Stimulated activated CD4-positive, alpha-beta T cell treated with anti-CD3 and anti-CD28 coated beads, Interleukin-2, amount 100 ng/mL, for 4 hours (primary cell): ENCODE data around the gene DLX2.

Experiments
- DNase-seq: peaks from one replicate; pipeline ENCODE4 v3.0.0-alpha.2; 2020; ENCODE audit warnings: low read depth

The DLX2 gene

DNA sequence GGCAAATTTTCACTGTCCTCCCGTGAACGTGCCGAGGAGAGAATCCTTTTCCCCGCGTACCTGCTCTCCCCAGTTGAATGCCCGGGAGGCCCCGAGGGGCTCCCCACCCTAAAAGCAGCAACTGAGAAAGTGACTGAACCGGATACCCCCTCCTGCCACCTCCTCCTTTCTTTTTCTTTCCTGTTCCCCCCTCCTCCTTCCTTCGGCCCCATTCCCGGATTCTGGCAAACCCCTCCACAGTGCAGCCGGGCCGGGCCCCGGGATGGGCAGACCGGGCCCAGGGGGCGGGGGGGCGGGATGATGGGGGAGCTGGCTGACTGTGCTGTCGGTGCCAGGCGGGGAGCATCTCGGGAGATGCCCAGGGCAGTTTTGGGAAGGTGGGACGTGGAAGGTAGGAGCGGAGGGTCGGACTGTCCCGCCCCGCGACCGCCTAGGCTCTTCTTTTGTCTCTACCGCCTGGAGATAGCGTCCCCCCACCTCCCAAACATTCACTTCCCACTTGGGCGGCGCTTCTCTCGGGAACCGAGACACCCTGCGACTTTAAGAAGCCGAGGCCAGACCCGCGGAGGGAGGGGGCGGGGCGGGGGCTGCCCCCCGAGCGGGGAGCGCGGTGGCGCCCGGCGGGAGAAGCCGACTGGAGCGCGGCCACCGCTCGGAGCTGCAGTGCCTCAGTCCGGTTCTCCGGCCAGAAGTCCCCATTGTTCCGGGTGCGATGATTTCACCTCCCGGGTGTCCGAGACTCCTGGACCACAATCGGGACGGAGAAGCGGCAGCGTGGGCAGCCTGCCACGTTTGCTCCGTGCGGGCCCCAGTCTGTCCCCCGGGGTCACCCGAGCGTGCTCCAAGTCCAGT, 8.2 kb downstream of the DLX2 start:
- no peak for DNase-seq

DNA sequence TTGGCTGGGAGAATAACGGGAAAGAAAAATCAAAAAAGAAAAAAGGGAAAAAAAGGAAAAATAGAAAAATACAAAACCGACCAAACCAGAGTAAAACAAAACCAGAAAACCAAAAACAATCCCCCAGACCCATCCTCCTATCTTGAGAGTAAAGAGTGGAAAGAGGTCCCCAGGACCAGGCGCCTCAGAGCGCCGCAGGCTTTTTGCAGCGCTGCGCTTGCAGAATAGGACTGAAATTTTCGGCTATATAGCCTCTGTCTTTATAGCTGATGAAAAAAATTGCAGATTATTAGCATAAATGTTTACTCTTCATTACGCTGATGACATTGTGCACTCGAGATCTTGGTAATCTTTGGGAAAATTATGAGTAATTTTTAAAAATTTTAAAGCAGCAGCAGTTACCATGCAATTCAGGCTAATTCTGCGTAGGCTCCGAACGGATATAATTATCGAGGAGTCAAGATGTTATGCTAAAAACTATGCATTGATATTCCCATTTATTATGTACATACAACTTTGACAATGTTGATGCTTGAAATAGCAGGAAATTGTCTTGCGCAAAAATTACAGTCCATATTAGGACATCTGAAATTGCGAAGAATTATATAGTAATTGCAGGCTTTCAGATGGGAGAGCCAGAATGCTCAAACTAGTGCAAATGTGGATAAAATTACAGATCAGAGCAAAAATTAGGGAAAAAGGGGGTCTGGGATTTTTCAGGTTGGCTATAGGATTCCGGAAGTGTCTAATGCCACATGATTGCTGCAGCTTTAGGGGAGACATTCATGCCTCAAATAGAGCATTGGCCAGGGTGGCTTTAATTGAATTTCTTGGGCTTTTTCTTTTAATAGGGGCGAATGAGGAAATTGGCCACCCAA, 9.0 kb downstream of the DLX2 start:
- DNase-seq: no peak

GRCh38 chr2:172092716-172093415, 9.8 kb downstream of the DLX2 start:
- no peak for DNase-seq

DNA sequence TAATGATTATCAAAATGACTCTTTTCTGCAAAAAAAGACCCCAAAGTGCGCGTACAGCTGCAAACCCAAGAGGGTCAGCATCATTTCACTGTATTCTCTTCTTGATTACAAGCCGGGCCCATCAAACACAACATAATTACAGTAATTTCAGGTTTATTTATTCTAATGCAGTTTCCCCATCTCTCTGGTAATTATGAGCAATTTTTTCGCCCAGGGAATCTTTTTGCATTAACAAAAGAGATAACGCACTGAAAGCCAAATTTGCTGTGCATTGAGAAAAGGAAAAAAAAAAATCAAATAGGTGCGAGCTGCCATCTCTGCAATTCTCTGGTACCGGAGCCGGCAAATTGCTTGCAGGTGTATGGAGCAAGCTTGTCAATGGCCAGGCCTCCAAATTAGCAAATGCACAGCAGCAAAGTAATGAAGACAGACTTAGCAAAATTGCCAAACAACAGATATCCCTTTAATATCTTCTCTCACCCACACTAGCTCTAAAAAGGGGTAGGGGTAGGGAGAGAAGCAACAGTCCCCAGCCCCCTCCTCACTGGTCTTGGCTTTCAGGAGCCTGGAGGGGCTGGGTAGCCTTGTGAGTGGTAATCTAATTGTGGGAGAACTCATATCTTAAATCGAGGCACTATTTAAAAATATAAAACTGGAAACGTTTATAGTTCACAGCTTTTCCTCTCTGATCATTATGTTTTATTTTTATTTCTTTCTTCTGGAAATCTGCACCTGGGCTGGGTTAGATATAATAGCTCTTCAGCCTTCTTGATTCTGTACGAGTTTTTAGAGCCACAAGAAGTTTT, 10.7 kb downstream of the DLX2 start:
- no peak for DNase-seq

DNA sequence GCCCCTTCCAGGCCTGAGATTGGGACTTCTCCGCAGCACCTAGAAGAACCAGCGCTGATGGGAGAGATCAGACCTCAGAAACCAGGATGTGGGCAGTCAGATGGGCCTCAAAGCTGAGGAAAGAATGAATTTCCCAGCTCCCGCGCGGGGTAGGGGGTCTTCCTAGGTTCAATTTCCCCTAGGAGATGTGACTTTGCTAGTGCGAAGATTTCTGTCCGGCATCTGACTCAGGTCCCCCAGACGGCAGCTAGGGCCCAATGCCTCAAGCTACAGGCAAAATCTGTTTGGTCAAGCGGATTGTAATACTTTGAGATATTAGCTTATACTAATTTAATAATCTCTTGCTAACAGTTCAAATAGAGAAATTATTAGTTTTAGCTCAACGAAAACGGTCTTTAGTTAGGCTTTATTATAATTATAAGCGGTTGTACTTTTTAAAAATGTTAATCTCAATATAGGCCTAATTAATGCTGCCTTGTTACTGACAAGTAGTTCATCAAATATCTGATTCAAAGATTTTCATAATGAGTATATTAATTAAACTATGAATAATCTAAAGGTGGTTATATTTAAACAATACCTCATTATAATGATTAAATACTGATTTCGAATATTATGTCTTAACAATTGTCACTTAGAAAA, 11.6 kb downstream of the DLX2 start:
- no peak for DNase-seq

DNA sequence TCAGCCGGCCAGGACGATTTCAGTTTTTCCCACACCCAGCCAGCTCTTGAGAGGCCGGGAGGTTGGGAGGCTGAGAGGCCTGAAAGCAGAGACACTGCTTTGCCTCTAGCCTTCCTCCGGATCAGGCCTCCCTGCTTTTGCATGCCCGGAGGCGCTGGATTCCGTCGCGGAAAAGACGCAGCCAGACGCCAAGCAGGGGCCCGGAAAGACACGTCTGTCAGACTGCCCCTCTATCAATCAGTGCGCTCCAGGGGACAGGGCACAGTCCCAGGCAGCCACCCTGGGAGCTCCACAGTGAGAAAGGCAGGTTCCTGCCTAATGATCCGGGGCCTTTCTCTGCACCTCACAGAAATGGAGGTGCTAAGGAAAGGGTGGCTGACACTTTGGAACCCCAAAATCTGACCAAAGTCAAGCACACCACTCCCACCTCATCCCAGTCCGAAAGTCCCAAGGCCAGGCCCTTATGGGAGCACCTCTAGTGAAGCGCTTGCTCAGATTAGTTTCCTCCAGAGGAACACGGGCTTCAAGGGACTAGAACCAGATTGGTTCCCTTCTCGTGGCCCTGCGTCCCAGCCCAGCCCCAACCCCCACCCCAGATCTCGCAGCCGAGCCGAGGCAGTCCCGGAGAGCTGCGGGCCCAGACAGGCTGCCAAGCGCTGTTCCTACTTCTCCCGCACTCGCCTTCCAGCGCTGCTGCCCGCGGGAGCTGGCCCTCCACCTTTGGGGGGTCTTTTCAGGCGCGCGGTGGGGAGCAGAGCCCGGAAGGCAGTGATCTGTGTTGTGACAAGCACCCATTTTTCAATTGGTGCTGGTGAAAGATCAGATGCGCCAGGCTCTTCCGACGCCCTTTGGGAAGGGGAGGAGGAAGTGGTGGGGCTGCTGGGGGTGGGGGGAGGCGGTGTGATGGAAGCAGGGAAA, 12.4 kb downstream of the DLX2 start:
- no peak for DNase-seq

DNA sequence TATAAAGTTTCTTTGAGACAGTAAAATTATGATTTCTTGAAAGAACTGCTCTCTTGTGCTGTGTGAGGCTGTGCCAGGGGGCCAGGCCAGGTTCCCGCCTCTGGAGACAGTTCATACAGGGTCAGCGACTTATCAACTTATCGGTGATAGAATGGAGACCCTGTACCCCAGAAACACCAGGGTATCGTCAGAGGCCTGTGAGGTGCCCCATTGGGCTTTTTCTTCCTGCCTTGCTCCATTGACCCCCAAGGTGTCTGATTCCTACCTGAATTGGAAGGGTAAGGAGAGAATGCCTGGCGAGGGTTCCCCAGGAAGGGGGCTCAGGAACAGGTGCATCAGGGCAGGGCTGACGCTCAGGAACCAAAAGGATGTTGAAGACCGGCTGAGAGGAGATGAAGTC, 13.1 kb downstream of the DLX2 start:
- no peak for DNase-seq

DNA sequence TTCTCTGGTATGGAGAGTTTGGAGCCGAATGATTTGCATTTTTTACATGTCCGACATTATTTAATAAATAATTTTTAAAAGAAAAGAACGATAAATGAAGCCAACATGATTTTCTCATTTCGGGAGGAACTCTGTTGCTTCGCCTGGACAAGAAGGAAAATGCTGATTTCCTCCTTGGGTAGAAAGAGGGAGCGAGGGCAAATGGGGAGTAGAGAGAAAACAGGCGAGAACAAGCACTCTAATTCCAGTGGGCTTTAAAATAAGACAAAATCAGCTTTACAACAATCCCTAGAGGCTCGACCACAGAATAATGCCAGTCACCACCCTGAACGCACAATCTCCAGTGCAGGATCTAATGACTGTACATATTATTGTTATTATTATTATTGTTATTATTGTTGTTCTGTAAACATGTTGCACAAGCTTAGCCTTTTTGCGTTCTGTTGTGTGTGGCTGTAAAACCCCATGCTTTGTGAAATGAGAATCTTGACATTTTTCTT, 13.6 kb downstream of the DLX2 start:
- no peak for DNase-seq

- DNase-seq: no peak
Measured at GRCh38 chr2:172088245-172089004, 14.3 kb downstream of the DLX2 start.

DNA sequence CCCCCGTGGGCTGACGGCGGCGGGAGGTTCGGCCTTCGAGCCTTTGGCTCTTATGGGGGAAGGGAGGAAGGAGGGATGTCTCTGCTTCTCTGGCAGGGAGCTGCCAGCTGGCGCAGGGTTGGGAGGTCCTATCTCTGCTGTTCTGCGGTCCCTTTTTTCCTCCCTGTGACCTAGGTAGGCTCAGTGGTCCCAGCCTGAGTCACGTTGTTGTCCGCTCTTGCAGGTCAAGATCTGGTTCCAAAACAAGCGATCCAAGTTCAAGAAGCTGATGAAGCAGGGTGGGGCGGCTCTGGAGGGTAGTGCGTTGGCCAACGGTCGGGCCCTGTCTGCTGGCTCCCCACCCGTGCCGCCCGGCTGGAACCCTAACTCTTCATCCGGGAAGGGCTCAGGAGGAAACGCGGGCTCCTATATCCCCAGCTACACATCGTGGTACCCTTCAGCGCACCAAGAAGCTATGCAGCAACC, 14.9 kb downstream of the DLX2 start:
- no peak for DNase-seq

- DNase-seq: no peak
Measured at GRCh38 chr2:172087207-172087779, 15.4 kb downstream of the DLX2 start.

DNA sequence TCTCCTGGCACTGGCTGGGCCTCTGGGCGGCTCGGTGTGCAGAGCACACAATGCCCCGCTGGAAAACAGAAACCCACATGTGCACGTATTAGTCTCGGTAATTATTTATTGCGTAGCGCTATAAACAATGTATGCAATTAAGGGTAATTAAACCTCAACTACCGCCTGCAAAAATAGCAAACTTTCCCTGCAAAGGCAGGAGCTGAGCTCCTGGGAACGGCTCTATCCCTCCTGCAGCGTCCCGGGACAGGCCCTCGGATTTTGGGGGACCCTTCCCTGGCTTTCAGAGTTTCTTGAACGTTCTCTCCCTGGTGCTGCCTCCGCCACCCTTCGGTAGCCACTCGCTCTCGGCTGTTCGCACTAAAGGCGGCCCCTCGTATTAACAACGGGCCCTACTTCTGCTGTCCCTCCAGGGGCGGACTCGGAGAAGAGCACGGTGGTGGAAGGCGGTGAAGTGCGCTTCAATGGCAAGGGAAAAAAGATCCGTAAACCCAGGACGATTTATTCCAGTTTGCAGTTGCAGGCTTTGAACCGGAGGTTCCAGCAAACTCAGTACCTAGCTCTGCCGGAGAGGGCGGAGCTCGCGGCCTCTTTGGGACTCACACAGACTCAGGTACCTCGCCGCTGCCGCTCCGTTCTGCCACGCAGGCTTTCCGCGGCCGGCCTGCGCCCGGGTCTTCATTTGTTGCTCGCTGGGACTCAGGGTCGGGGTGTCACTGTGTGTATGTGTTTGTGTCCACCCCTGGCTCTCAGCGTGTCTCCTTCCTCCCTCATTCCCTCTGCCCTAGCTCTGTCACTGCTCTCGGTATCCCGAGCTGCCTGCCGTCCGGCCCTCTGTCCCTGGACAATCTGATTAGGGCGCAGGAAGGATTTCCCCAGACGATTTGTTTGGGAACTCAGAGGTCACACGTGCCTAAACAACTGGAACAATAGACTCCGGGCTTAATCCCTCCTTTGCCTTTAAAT, 16.2 kb downstream of the DLX2 start:
- peak; percentile 44 for DNase-seq

DNA sequence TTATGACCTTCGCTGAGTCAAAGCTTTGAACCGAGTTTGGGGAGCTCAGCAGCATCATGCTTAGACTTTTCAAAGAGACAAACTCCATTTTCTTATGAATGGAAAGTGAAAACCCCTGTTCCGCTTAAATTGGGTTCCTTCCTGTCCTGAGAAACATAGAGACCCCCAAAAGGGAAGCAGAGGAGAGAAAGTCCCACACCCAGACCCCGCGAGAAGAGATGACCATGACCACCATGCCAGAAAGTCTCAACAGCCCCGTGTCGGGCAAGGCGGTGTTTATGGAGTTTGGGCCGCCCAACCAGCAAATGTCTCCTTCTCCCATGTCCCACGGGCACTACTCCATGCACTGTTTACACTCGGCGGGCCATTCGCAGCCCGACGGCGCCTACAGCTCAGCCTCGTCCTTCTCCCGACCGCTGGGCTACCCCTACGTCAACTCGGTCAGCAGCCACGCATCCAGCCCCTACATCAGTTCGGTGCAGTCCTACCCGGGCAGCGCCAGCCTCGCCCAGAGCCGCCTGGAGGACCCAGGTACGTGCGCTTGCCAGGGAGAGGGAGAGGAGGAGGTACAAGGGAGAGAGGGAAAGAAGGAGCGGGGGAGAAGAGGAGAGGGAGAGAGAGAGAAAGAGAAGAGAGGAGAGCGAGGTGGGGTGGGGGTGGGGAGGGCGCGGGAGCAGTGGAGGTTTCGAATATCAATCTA, 17.1 kb downstream of the DLX2 start, which contains the start of gene DLX1:
TSS of gene DLX1 (plus strand) at position 48 of the 700 bp plus-strand sequence. CDS start at position 219, 171 bp downstream.
- no peak for DNase-seq

DNA sequence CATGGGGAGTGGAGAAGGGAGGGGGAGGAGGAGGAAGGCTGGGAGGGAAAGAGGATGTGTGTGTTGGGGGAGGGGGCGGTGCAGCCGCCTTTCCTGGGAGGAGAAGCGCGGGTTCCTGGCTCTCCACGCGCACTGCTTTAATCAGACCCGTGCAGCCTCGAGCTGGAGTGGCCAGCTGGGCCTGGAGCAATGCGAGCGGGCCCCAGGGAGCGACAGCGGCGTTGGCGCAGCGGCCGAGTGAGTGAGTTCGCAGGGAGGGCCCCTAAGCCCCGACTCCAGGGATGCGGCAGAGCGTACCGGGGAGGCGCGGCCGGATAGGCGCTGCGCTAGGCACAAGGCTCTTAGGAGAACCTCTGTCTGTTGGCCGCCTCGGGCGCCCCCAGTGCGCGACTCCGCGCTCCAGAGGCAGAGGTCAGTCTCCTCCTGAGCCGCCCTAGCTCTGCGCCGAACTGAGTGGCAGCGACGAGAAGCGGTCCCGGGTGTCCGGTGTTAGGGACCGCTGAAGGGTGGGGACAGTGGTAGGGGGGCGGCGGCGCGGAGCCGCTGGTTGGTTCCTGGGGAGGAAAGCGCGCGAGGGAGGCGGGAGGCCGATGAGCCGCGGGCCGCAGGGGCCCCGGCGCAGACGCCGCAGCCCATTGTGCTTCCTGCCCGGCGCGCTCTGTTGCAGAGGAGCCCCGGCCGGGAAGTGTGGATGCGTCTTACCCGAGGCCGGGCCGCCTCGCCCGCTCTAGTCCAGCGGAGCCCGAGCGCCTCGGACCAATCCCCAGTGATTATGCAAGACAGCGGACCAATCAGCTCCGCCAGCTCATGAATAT, 17.8 kb downstream of the DLX2 start:
- DNase-seq: no peak

GRCh38 chr2:172084395-172084644, 18.4 kb downstream of the DLX2 start:
- no peak for DNase-seq
